HG03460 (cell line): ENCODE results near the gene LRBA.
"Not testable (repeated sequence)": the region's sequence is repeated elsewhere in the genome, so short reads cannot be mapped to it uniquely, and the experiment has no call there.

Source experiments
- ATAC-seq: cut with Tn5 transposase; IDR thresholded peaks from one replicate; pipeline ENCODE4 v1.9.1; 2021; ENCODE audit not compliant: unreplicated experiment

The LRBA gene

DNA sequence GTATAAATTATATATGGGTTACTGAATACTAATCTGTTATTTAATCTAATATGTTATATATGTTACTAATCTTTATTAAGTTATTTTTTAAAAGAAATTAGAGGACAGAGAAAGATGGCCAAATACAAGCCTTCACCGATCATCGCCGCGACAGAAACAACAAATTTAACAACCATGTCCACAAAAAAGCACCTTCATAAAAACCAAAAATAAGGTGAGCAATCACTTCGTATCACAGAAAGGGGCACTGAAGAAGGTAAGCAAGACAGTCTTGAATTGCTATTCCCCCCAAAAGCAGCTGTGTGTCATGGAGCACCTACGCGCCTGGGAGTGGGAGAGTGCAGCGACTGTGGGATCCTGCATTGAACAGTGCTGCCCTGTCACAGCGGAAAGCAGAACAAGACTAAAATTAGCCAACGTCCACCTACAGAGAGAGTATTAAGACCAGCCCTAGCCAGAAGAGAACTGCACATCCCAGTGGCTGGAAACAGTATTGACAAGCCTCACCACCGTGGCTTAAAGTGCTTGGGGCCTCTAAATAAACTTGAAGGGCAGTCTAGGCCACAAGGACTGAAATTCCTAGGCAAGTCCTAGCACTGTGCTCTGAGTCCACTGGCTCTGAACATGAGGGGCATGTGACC, 38.5 kb downstream of the LRBA start:
- no peak for ATAC-seq

- ATAC-seq = peak; percentile 50
Observed at GRCh38 chr4:150974750-150975149, 40.3 kb downstream of the LRBA start.

GRCh38 chr4:150974252-150974640, 40.8 kb downstream of the LRBA start:
- ATAC-seq = no peak

- no peak for ATAC-seq
Observed at GRCh38 chr4:150973626-150974251, 41.3 kb downstream of the LRBA start.

GRCh38 chr4:150972592-150972991, 42.5 kb downstream of the LRBA start:
- no peak for ATAC-seq

GRCh38 chr4:150971901-150972300, 43.2 kb downstream of the LRBA start:
- ATAC-seq = no peak

GRCh38 chr4:150970685-150971151, 44.4 kb downstream of the LRBA start:
- peak; percentile 50 for ATAC-seq

GRCh38 chr4:150964754-150965153, 50.3 kb downstream of the LRBA start:
- ATAC-seq = no peak

- ATAC-seq = not testable (repeated sequence)
Observed at GRCh38 chr4:150963602-150964345, 51.3 kb downstream of the LRBA start.

GRCh38 chr4:150962245-150962644, 52.8 kb downstream of the LRBA start:
- ATAC-seq = peak; percentile 73

GRCh38 chr4:150961566-150961965, 53.5 kb downstream of the LRBA start:
- ATAC-seq = no peak

GRCh38 chr4:150960818-150961217, 54.3 kb downstream of the LRBA start:
- ATAC-seq = peak; percentile 54

DNA sequence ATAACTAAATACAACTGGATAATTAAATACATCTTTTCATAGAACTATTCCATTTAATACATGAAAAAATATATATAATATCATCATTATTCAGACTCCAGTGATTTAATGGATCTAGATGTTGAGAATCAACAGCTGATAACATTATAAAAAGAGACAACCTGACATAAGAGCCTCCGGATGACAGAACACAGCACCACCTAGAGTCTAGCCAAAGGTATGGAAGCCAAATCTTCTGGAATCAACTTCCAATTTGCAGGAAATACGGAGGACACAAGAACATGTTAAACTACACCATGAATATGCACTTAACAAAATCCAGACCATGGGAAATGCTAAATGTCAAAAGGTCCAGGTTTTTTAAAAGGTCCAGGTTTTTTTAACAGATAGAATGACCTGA, 55.0 kb downstream of the LRBA start:
- ATAC-seq = no peak

DNA sequence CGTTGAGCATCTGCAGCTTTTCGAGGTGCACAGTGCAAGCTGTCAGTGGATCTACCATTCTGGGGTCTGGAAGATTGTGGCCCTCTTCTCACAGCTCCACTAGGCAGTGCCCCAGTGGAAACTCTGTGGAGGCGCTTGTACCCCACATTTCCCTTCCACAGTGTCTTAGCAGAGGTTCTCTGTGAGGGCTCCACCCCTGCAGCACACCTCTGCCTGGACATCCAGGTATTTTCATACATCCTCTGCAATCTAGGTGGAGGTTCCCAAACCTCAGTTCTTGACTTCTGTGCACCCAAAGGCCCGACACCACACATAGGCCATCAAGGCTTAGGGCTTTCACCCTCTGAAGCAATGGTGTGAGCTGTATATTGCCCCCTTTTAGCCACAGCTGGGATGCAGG, 57.1 kb downstream of the LRBA start:
- ATAC-seq = not testable (repeated sequence)

DNA sequence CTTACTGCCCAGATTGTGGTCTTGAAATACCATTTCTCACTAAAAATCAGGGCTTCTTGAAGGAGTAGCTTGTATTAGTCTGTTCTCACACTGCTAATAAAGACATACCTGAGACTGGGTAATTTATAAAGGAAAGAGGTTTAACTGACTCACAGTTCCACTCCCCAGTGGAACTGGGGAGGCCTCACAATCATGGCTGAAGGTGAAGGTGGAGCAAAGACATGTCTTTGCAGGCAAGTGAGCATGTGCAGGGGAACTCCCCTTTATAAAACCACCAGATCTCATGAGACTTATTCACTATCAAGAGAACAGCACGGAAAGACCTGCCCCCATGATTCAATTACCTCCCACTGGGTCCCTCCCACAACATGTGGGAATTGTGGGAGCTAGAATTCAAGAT, 58.0 kb downstream of the LRBA start:
- not testable (repeated sequence) for ATAC-seq

DNA sequence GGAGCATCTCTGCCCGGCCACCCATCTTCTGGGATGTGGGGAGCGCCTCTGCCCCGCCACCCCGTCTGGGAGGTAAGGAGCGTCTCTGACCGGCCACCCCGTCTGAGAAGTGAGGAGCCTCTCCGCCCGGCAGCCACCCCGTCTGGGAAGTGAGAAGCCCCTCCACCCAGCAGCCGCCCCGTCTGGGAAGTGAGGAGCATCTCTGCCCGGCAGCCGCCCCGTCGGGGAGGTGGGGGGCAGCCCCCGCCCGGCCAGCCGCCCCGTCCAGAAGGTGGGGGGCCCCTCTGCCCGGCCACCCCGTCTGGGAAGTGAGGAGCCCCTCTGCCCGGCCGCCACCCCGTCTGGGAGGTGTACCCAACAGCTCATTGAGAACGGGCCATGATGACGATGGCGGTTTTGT, 61.2 kb downstream of the LRBA start:
- not testable (repeated sequence) for ATAC-seq

- ATAC-seq = no peak
Observed at GRCh38 chr4:150952167-150952845, 62.8 kb downstream of the LRBA start.

GRCh38 chr4:150950657-150951288, 64.3 kb downstream of the LRBA start:
- ATAC-seq = peak; percentile 73

DNA sequence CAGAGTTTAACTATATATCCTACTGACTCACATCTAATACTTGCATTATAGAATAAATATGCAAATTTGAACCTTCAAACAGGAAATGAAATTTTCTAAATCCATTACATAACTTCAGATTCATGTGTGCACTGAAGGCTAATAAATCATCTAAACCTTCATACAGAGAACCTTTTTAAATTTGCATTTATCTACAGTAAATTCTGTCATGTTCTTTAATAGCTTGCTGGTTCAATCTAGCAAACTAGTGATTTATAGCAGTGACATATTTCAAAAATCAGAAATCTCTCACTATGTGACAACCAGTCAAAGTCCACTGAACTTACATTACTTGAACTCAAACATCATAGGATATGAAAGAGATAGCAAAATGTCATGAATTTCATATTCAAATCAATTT, 65.1 kb downstream of the LRBA start:
- no peak for ATAC-seq

DNA sequence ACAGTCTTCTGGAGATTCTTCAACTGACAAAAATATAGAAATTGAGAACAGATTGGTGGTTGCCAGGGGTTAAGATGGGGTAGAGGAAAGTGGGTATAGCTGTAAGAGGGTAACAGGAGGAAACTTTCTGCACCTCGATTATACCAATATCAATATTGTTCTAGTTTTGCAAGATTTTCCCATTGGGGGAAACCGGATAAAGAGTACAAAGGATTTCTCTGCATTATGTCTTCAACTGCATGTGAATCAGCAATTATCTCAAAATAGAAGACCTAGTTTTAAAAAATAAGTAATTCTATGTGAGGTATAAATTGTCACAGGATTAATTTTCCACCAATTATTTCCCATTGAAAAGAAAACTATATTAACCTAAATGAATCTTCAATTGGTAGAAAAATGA, 65.7 kb downstream of the LRBA start:
- no peak for ATAC-seq

GRCh38 chr4:150948710-150949109, 66.4 kb downstream of the LRBA start:
- ATAC-seq = no peak
